HFF-Myc (cell line): ENCODE data around the gene UGT8.

Experiments
- DNase-seq: peaks from one replicate; pipeline ENCODE4 v3.0.0-alpha.2; 2011; ENCODE audit warnings: low read depth; ENCODE audit errors: extremely low read depth
- H3K4me3 ChIP-seq: replicated peaks from 2 replicates; pipeline ENCODE4 v1.5.1; 2011; ENCODE audit warnings: low read depth, mild to moderate bottlenecking, control low read depth, low read length
- TF ChIP-seq, protein P1 (sequence below): IDR thresholded peaks from 2 replicates; pipeline ENCODE4 v1.5.1; 2012; ENCODE audit warnings: mild to moderate bottlenecking, low read depth, low read length, control low read depth; ENCODE audit errors: missing control alignments

UGT8 gene

GRCh38 chr4:114598191-114599121 is at the start of gene UGT8:
Gene UGT8, plus strand, starts transcription at chr4:114598807. Its CDS starts 24,074 bp downstream, at chr4:114622881.
- TF ChIP-seq, protein P1, sequence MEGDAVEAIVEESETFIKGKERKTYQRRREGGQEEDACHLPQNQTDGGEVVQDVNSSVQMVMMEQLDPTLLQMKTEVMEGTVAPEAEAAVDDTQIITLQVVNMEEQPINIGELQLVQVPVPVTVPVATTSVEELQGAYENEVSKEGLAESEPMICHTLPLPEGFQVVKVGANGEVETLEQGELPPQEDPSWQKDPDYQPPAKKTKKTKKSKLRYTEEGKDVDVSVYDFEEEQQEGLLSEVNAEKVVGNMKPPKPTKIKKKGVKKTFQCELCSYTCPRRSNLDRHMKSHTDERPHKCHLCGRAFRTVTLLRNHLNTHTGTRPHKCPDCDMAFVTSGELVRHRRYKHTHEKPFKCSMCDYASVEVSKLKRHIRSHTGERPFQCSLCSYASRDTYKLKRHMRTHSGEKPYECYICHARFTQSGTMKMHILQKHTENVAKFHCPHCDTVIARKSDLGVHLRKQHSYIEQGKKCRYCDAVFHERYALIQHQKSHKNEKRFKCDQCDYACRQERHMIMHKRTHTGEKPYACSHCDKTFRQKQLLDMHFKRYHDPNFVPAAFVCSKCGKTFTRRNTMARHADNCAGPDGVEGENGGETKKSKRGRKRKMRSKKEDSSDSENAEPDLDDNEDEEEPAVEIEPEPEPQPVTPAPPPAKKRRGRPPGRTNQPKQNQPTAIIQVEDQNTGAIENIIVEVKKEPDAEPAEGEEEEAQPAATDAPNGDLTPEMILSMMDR = no peak
- H3K4me3 ChIP-seq = peak within 1 kb of the TSS; percentile 29

DNA sequence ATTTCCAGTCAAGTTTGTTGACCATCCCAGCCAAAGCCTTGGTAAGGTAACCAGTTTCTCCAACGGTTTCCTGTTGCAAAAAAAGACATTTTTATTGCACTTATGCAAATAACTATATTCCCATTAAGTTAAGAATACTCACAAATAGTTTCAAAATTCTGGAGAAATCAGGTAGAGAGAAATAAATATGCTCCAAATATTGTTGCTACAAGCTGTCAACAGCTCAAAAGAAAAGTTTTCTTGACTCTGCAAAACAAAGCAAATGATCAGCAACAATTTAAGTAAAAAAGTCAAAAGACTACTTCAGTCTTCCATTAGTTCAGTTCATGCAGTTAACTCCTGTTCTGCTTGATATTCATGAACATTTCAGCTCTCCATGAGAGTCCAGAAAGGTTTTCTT is 49.0 kb upstream of the UGT8 start:
- DNase-seq = no peak
- TF ChIP-seq, protein P1 = no peak
- H3K4me3 ChIP-seq = no peak overlapping the region

More at GRCh38 chr4:114598191-114599121, at the start of gene UGT8:
- DNase-seq = peak; percentile 2

GRCh38 chr4:114558446-114559020 is 40.1 kb upstream of the UGT8 start:
- H3K4me3 ChIP-seq = no peak overlapping the region
- no peak for DNase-seq
- TF ChIP-seq, protein P1 = no peak

DNA sequence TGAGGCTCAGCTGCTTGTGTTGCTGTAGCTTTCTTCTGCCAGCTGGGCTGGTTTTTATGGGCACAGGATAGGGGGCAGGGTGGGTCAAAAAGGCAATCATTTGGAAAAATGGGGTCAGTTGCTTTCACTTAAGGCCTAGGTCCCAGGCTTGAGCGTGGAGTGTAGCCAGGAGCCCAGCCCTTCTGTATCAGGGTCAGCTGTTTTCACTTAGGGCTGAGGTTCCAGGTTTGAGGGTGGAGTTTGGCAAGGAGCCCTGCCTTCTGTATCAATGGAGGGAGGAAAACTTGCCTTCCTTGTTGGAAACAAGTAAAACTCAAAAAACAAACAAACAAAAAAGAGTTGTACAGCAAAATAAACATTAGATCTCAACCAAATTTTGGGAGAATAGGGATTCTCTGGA is 37.0 kb upstream of the UGT8 start:
- no peak overlapping the region for H3K4me3 ChIP-seq
- DNase-seq = no peak
- TF ChIP-seq, protein P1 = no peak

DNA sequence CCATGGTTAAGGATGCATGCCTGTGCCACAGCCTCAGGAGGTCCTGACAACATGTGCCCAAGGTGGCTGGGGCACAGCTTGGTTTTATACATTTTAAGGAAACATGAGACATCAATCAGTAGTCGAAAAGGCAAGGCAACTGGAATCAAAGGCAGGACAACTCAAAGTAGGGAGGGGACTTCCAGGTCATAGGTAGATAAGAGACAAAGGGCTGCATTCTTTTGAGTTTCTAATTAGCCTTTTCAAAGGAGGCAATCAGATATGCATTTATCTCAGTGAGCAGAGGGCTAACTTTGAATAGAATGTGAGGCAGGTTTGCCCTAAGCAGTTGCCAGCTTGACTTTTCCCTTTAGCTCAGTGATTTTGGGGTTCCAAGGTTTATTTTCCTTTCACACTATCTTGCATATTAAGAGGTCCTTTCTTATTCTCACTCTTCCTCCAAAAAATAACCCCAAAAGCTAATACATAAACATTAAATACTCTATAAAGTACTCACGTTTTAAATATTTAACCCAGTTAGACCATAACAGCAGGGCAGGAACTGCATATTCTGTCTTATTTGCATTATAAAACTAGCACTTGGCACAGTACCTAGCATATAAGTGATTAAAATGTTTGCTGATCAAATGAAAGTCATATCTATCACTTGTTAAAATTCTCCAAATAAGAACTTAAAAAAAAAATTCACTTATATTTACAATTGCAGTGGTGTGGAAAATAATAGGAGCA is 36.3 kb upstream of the UGT8 start:
- no peak overlapping the region for H3K4me3 ChIP-seq
- no peak for DNase-seq
- TF ChIP-seq, protein P1 = no peak

DNA sequence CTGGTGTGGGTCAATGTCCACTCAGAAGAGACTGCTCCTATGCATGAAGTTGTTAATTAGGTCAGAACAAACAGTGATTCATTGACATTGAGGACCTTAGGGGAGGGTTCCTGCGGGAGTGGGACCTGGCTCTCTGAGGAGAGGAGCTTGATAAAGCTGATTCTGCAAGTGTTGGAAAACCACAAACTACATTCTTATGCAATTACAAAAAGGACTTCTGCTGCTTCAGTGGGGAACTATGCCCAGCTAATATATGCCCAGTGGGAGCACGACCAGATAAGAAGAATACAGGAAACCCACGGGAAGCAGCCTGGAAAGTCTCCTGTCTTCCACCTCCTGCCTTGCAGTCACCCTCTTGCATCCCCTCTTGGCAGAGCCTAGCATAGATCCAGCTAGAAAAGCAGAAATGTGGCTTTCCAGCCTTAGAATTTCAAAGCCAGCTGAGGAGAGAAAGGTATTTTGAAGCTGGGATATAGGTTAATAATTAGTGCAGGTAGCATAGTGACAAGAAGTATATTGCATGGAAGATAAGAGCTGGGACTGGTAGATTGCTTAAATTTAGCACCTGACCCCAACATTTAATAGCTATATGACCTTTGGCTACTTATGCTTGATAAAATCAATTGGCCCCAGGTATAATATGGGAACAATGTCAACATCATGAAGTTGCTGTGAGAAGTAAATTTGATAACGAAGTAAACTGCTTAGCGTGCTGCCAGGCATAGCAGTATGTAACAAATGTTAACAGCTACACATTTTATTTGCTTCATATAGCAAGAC is 34.9 kb upstream of the UGT8 start:
- no peak for DNase-seq
- H3K4me3 ChIP-seq = no peak overlapping the region
- TF ChIP-seq, protein P1 = no peak
